ENCODE data around the gene CRCP.
A peak's percentile ranks its signal among the peaks of the same experiment; 100 is the strongest.
"Not testable (repeated sequence)": the region's sequence is repeated elsewhere in the genome, so short reads cannot be mapped to it uniquely, and the experiment has no call there.

CRCP gene

DNA sequence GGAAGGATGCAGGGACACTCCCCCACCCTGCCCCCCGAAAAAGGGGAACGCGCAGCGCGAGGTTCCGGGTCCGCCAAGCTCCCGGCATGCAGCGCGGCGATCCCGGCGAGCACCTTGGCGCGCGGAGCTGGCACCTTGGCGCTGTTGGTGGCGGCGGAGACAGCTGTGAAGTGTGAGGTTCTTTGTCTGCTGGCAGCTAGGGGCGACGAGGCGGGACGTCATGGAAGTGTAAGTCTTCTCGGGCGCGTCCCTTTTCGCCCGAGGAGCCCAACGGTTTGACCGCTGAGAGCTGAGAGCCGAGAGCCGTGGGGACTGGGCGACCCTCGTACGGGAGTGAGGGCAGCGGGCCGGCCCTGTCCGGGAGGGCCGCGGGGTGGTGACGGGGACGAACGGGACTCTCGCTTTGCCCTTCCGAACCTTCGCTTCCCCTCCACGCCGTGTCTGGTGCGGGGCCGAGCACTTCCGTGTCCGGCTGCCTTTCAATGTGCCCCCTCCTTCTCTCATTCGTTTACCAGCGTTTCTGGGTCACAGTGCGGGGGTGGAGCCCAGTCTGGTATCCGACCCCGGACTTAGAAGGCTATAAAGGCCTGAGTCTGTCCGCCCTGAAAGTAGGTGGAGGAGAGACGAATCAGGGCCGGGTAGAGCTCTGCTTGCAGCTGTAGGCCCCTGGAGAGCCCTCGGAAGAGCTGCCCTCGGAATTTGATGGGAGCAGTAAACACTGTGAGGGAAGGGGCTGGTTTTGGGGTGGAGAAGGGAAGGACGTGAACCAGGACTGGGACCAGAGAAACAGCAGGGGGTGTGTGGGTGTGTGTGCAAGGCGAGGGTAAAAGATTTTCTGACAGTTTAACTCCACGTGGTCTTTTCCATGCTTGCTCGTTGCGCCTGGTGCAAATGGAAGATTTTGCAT, at the start of gene CRCP:
CRCP (plus strand) TSS at position 105 of the 907 bp plus-strand sequence; CDS start at position 221, 116 bp downstream.
- peak; percentile 70 to 72 for DNase-seq

DNA sequence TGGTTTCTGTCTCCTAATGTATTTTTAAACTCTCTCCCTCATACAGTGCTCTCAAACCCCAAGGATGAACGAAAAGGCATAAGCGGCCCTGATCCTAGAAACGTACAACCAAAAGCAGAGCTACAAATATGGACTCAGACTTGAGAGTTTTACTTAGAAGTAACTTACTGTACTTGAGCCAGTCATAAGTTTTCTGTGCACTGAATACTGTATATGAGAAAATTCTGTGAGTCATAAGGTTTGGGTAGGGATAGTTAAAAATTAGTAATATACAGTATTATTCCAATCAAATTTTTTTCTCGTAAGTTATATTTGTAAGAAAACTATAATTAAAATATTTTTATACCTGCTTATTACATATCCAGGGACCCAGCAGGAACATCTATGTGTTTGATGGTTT, 44.9 kb upstream of the CRCP start:
- no peak for DNase-seq

- DNase-seq = no peak
Observed at GRCh38 chr7:66070222-66070621, 44.4 kb upstream of the CRCP start.

DNA sequence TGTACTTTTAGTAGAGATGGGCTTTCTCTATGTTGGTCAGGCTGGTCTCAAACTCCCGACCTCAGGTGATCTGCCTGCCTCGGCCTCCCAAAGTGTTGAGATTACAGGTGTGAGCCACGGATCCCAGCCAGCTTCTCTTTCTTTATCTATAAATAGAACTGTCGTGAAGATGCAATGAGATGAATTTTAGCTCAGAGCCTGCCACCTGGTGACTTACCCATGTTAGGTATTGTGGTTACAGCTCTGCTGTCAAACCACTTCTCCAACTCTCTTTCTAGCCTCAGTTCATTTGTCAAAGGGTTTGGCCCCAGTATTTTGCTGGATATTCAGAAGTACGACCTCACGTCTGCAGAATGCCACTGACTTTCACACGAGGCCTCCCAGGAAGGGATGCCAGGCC, 42.4 kb upstream of the CRCP start:
- DNase-seq = not testable (repeated sequence)

DNA sequence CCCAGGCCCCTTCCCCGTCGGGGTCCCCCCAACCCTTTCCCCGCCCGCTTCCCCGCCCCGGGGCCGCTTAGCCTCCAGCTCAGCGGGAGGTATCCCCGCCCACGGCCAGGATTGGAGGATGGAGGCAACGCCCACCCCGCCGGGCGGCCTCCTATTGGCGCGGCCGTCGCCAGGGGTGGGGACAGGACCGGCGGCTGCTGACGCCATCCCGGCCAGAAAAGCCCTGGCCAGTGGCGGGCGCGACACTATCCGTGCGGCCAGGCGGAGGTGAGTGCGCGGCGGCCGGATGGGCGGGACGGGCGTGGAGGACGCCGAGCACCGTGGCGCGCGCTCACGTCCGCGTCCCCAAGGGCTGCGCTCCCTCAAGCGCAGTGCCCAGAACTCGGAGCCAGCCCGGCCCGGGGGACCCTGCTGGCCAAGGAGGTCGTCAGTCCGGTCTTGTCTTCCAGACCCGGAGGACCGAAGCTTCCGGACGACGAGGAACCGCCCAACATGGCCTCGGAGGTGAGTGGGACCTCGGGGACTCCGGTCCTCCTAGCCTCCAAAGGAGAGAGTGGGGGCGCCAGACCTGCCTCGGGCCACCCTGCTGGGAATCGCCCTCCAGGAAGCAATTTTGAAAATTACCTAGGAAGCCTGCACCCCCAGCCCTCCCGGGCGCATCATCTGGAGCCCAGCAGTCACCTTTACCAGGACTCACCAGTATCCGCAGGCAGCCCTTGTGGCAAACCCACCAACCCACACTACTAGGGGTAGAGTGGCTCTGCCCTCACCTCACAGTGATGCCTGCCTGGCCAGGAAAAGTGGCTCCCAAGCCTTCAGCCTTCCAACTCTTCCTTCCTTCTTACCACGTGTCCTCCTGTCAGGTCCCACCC, 38.8 kb upstream of the CRCP start, which contains the start of gene ASL:
ASL (plus strand) TSS at position 230 of the 872 bp plus-strand sequence; CDS start at position 493, 263 bp downstream.
- peak; percentile 86 to 92 for DNase-seq

GRCh38 chr7:66076462-66077329, 38.0 kb upstream of the CRCP start:
- DNase-seq = no peak

DNA sequence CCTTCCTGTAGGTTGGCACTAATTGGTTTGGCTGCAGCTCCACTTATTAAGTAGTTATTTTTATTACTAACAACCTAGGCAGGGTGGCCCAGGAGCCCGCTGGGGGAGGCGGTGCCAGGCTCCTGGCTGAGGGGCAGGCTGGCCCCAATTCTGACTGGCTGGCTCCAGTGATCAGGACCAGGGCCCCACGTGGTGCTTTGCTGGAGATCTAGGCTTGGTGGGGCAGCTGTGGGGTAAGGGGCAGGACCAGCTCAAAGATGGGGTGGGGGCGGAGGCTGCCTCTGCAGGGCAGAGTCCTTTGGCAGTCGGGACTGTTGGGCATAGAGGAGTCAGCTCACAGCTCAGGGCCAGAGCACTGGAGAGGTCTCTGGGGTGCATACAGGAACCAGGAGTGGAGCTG, 36.6 kb upstream of the CRCP start:
- no peak for DNase-seq

- no peak for DNase-seq
Observed at GRCh38 chr7:66082083-66082482, 32.6 kb upstream of the CRCP start.

DNA sequence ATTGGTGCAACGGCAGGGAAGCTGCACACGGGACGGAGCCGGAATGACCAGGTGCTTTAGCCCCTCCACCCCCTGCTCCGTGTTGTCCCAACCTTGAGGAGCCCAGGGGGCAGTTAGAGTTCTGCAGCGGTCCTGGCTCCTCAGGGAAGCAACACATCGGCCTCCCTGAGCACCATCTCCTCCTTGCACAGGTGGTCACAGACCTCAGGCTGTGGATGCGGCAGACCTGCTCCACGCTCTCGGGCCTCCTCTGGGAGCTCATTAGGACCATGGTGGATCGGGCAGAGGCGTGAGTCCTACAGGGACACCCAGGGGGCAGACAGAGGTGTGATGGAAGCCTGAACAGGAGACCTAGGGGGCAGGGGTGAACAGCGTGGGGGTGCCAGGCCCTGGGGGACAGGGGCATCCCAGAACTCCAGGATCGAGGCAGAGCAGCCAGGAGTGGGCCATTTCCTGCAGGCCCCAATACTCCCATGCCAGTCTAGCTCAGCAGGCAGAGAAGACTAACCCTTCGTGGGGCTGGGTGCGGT, 31.7 kb upstream of the CRCP start:
- no peak for DNase-seq

- DNase-seq = no peak
Observed at GRCh38 chr7:66083677-66084076, 31.0 kb upstream of the CRCP start.

DNA sequence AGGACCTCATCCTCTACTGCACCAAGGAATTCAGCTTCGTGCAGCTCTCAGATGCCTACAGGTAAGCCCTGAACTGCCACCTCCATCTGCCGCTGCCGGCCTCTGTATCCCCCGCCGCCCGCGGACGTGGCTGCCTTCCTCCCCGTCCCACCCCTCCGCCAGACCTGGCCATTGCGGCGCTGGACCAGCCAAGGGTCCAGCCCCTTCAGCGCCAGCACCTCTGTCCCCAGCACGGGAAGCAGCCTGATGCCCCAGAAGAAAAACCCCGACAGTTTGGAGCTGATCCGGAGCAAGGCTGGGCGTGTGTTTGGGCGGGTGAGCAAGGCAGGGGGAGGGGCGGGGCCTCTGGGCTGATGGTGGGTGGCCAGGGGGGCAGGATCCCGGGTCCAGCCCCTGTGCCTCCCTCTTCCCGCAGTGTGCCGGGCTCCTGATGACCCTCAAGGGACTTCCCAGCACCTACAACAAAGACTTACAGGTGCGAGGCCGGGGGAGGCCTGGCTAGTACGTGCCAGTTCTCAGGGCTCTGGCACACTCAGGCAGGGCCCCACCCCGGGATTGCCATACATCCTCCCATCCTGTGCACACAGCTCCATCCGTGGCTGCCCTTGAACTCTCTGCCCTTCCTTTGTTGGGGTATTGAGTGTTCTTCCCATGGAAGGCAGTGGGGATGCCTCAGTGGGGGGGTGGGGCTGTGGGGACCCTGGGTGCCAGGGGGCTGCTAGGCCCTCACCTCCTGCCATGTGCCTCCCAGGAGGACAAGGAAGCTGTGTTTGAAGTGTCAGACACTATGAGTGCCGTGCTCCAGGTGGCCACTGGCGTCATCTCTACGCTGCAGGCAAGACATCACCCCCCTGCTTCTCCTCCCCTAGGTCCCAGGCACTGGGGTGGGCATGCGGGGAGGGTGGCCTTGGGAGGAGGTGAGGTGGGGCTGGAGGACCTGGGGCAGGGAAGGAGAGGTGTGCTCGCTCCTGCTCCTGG, 25.5 kb upstream of the CRCP start:
- no peak for DNase-seq

DNA sequence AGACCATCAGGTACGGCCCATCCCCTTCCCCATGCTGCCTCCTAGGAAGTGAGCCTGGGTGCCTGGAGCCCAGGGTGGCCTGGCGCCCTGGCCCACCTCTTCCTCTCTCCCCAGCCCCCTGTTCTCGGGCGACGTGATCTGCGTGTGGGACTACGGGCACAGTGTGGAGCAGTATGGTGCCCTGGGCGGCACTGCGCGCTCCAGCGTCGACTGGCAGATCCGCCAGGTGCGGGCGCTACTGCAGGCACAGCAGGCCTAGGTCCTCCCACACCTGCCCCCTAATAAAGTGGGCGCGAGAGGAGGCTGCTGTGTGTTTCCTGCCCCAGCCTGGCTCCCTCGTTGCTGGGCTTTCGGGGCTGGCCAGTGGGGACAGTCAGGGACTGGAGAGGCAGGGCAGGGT, 22.0 kb upstream of the CRCP start:
- no peak for DNase-seq

DNA sequence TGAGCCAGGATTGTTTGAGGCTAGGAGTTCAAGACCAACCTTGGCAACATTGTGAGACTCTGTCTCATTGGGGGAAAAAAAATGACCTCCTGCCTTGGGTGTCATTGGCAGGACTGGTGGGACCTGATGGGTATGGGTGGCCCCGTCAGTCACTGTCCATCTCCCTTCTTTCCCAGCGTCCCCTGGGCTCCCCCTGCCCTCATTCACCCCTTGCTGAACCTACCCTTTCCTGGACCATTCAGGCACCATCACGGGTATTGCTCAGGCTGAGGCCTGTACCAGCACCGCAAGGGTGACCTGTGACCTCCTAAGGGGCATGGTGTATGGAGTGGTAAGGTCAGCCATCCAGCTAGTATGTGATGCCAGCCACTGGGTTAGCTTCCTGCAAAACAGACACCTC, 19.6 kb upstream of the CRCP start:
- DNase-seq = no peak

- no peak for DNase-seq
Observed at GRCh38 chr7:66099232-66099550, 15.5 kb upstream of the CRCP start.

DNA sequence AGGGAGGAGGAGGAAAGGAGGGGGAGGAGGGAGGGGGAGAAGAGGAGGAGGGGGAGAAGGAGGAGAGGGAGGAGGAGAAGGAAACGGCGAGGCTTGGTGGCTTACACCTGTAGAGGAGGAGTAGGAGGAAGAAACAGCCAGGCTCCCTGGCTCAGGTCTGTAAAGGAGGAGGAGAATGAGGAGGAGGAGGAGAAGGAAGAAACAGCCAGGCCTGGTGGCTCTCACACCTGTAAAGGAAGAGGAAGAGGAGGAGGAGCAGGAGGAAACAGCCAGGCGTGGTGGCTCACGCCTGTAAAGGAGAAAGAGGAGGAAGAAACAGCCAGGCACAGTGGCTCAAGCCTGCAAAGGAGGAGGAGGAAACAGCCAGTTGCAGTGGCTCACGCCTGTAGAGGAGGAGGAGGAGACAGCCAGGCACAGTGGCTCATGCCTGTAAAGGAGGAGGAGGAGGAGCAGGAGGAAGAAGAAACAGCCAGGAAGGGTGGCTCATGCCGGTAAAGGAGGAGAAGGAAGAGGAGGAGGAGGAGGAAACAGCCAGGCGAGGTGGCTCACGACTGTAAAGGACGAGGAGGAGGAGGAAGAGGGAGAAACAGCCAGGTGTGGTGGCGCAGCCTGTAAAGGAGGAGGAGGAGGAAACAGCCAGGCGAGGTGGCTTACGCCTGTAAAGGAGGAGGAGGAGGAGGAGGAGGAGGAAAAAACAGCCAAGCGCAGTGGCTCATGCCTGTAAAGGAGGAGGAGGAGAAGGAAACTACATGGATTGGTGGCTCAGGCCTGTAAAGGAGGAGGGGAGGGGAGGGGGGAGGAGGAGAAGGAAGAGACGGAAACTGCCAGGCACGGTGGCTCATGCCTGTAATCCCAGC, 14.9 kb upstream of the CRCP start:
- peak in 1 of 2 donors; percentile 40 for DNase-seq

DNA sequence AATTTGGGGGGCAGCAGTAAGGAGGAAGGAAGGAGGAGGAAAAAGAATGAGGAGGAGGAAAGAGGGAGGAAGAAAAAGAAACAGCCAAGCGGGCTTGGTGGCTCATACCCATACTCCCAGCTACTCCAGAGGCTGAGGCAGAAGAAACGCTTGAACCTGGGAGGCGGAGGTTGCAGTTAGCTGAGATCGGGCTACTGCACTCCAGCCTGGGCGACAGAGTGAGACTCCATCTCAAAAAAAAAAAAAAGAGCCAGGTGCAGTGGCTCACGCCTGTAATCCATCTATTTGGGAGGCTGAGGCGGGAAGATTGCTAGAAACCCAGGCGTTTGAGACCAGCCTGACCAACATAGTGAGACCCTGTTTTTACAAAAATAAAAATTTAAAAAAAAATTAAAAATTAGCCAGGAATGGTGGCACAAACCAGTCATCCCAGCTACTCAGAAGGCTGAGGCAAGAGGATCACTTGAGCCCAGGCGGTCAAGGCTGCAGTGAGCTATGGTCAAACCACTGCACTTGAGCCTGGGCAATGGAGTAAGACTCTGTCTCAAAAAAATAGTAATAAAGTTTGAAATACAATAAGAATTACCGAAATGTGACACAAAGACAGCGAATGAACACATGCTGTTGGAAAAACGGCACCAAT, 14.1 kb upstream of the CRCP start:
- DNase-seq = no peak

- DNase-seq = not testable (repeated sequence)
Observed at GRCh38 chr7:66102168-66102567, 12.5 kb upstream of the CRCP start.

- DNase-seq = not testable (repeated sequence)
Observed at GRCh38 chr7:66103994-66104393, 10.7 kb upstream of the CRCP start.

GRCh38 chr7:66105263-66105748, 9.3 kb upstream of the CRCP start:
- DNase-seq = no peak
